ENCODE results near the gene SLC24A4. TPM values are rescaled to one million over a fixed set of nuclear protein-coding genes. Genes with fewer than 3 reads are reported as not detected.
A peak's percentile ranks its signal among the peaks of the same experiment; 100 is the strongest.

SLC24A4 gene
- under 1 TPM in 2 of 3 donors, not detected in 1; 0.15 to 0.96 TPM for total RNA-seq

GRCh38 chr14:92323011-92323915 lies at the start of gene SLC24A4:
Gene SLC24A4, plus strand, starts transcription at chr14:92323165. Its CDS starts 666 bp downstream, at chr14:92323831.
- H3K9me3 ChIP-seq = no peaks in the 10 kb centered on the region
- H3K27ac ChIP-seq = no peak within 1 kb of the TSS
- H3K27me3 ChIP-seq = peaks cover 0 to 59% of the 10 kb centered on the region in 2 donors
- H3K4me1 ChIP-seq = peaks cover 0 to 6% of the 10 kb centered on the region in 2 donors
- no peak for DNase-seq (ENCODE audit: low spot score in 2 of 2)
- peak within 1 kb of the TSS; percentile 35 to 69 (median 43) for H3K4me3 ChIP-seq
- no peaks in the 10 kb centered on the region for H3K36me3 ChIP-seq
- intact Hi-C loops (cut with DNase I; ENCODE audit: low total_unique reads) = no loop called here
- TF ChIP-seq CTCF (IDR thresholded peaks at IDR 0.05) = no peak
- TF ChIP-seq POLR2AphosphoS5 (IDR thresholded peaks at IDR 0.05) = no peak
- TF ChIP-seq POLR2A (IDR thresholded peaks at IDR 0.05) = no peak

GRCh38 chr14:92273166-92273565 lies 49.8 kb upstream of the SLC24A4 start:
- Histone ChIP-seq H3K27me3 (peaks cover 0 to 5% of the 10 kb centered on the region in 2 donors), H3K9me3 (no peaks in the 10 kb centered on the region), H3K4me1 (no peaks in the 10 kb centered on the region), H3K36me3 (no peaks in the 10 kb centered on the region), H3K27ac (no peak overlapping the region), H3K4me3 (no peak overlapping the region)
- no peak for DNase-seq (ENCODE audit: low spot score in 2 of 2)
- TF ChIP-seq POLR2A (IDR thresholded peaks at IDR 0.05) = no peak
- no peak for TF ChIP-seq POLR2AphosphoS5 (IDR thresholded peaks at IDR 0.05)
- no peak for TF ChIP-seq CTCF (IDR thresholded peaks at IDR 0.05)
- intact Hi-C loops (cut with DNase I; ENCODE audit: low total_unique reads) = no loop called here

- no peak overlapping the region for H3K4me3 ChIP-seq
- TF ChIP-seq POLR2AphosphoS5 (IDR thresholded peaks at IDR 0.05) = no peak
- TF ChIP-seq CTCF (IDR thresholded peaks at IDR 0.05) = no peak
- no peak for TF ChIP-seq POLR2A (IDR thresholded peaks at IDR 0.05)
- H3K4me1 ChIP-seq = no peaks in the 10 kb centered on the region
- no peaks in the 10 kb centered on the region for H3K9me3 ChIP-seq
- no peak for DNase-seq (ENCODE audit: low spot score in 2 of 2)
- H3K36me3 ChIP-seq = no peaks in the 10 kb centered on the region
- H3K27ac ChIP-seq = no peak overlapping the region
- intact Hi-C loops (cut with DNase I; ENCODE audit: low total_unique reads) = no loop called here
- peaks cover 0 to 5% of the 10 kb centered on the region in 2 donors for H3K27me3 ChIP-seq
Measured at GRCh38 chr14:92274055-92274454, 48.9 kb upstream of the SLC24A4 start.

GRCh38 chr14:92276074-92276473 lies 46.9 kb upstream of the SLC24A4 start:
- intact Hi-C loops (cut with DNase I; ENCODE audit: low total_unique reads) = no loop called here
- no peak for TF ChIP-seq POLR2AphosphoS5 (IDR thresholded peaks at IDR 0.05)
- TF ChIP-seq CTCF (IDR thresholded peaks at IDR 0.05) = no peak
- no peak for TF ChIP-seq POLR2A (IDR thresholded peaks at IDR 0.05)
- Histone ChIP-seq H3K36me3 (no peaks in the 10 kb centered on the region), H3K27ac (no peak overlapping the region), H3K4me3 (no peak overlapping the region), H3K4me1 (no peaks in the 10 kb centered on the region), H3K27me3 (peaks cover 0 to 5% of the 10 kb centered on the region in 2 donors), H3K9me3 (no peaks in the 10 kb centered on the region)
- DNase-seq (ENCODE audit: low spot score in 2 of 2) = no peak

- intact Hi-C loops (cut with DNase I; ENCODE audit: low total_unique reads) = no loop called here
- no peak overlapping the region for H3K27ac ChIP-seq
- H3K4me3 ChIP-seq = no peak overlapping the region
- H3K27me3 ChIP-seq = peaks cover 0 to 5% of the 10 kb centered on the region in 2 donors
- H3K36me3 ChIP-seq = no peaks in the 10 kb centered on the region
- DNase-seq (ENCODE audit: low spot score in 2 of 2) = no peak
- TF ChIP-seq POLR2AphosphoS5 (IDR thresholded peaks at IDR 0.05) = no peak
- no peak for TF ChIP-seq CTCF (IDR thresholded peaks at IDR 0.05)
- no peak for TF ChIP-seq POLR2A (IDR thresholded peaks at IDR 0.05)
- H3K9me3 ChIP-seq = no peaks in the 10 kb centered on the region
- no peaks in the 10 kb centered on the region for H3K4me1 ChIP-seq
Measured at GRCh38 chr14:92277031-92277430, 45.9 kb upstream of the SLC24A4 start.

All from breast epithelium (tissue), 4 donors.